ENCODE results near the gene THAP4.
A peak's percentile ranks its signal among the peaks of the same experiment; 100 is the strongest.

The THAP4 gene

GRCh38 chr2:241545106-241545505 lies 91.9 kb downstream of the THAP4 start:
- Mint-ChIP-seq H3K36me3 (no peaks in the 10 kb centered on the region), H3K4me1 (peaks cover 3% of the 10 kb centered on the region), H3K27ac (no peak overlapping the region), H3K27me3 (peaks cover 31% of the 10 kb centered on the region), H3K4me3 (no peak overlapping the region), H3K9me3 (no peaks in the 10 kb centered on the region)
- CTCF ChIA-PET, result no interaction called here
- DNase-seq, result no peak

- DNase-seq, result no peak
- H3K9me3 Mint-ChIP-seq, result no peaks in the 10 kb centered on the region
- no peak overlapping the region for H3K27ac Mint-ChIP-seq
- H3K4me1 Mint-ChIP-seq, result peaks cover 3% of the 10 kb centered on the region
- H3K4me3 Mint-ChIP-seq, result no peak overlapping the region
- CTCF ChIA-PET, result no interaction called here
- no peaks in the 10 kb centered on the region for H3K36me3 Mint-ChIP-seq
- H3K27me3 Mint-ChIP-seq, result peaks cover 49% of the 10 kb centered on the region
These were observed 94.7 kb downstream of the THAP4 start for GRCh38 chr2:241542278-241542605.

GRCh38 chr2:241541564-241542277 lies 95.2 kb downstream of the THAP4 start:
- Mint-ChIP-seq H3K27ac (no peak overlapping the region), H3K4me3 (no peak overlapping the region), H3K4me1 (peaks cover 3% of the 10 kb centered on the region), H3K27me3 (peaks cover 49% of the 10 kb centered on the region), H3K9me3 (no peaks in the 10 kb centered on the region), H3K36me3 (no peaks in the 10 kb centered on the region)
- DNase-seq, result no peak
- CTCF ChIA-PET, result no interaction called here

DNA sequence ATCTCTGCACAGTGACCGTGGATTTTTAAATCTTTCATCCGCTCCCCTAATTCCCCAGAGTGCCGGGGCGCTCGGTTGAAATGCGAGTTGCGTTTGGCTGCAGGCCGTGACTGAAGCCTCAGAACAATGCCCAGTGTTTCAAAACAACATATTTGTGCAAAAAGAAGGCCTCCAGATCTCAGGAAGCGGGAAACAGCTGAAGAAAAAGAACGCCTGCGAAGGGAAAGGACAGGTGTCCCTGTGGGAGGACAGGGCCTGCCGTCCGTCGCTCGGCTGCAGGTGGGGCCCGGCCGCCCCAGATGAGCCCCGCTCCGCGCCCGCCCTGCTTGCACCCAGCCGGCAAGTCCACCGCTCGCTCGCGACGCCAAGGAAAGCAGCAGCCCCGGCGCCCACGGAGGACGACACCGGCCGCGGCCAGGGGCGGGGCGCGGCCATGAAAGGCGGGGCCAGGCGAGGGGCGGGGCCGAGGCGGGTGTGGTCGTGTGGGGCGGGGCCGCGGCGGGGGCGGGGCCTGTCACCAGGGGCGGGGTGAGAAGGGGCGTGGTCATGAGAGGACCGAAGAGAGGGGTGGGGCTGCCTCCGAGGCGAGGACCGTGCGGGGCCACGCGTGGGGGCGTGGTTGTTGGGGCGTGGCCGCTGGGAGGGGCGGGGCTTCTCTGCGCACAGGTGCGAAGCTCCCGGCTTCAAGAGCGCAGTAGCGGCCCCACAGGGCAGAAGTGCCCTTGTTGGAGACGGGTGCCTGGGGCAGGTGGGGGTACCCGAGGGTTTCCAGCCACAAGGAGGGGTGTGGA lies 96.0 kb downstream of the THAP4 start:
- H3K27ac Mint-ChIP-seq, result no peak overlapping the region
- H3K9me3 Mint-ChIP-seq, result no peaks in the 10 kb centered on the region
- peaks cover 52% of the 10 kb centered on the region for H3K27me3 Mint-ChIP-seq
- H3K36me3 Mint-ChIP-seq, result no peaks in the 10 kb centered on the region
- peaks cover 3% of the 10 kb centered on the region for H3K4me1 Mint-ChIP-seq
- DNase-seq, result peak; percentile 72
- no peak overlapping the region for H3K4me3 Mint-ChIP-seq
- CTCF ChIA-PET, result no interaction called here

DNA sequence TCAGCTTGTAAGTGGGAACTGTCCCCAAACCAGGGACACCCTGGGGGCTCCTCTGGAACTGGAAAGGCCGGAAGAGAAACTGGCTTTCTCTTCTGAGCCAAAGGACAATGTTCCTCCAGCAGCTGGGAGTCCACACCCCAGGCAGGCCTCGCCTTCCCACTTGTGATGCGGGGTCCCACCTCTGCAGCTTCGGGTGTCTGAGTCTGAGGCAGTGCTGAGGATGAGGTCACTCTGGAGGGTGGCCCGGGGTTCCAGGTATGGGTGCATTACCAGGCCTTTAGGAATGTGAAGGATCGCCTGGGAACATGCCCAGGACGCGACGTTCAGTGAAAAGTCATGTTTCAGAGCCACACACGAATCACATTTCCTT lies 96.6 kb downstream of the THAP4 start:
- DNase-seq, result no peak
- Mint-ChIP-seq H3K36me3 (no peaks in the 10 kb centered on the region), H3K27me3 (peaks cover 56% of the 10 kb centered on the region), H3K9me3 (no peaks in the 10 kb centered on the region), H3K4me3 (no peak overlapping the region), H3K4me1 (peaks cover 3% of the 10 kb centered on the region), H3K27ac (no peak overlapping the region)
- CTCF ChIA-PET, result interaction anchor here (0.5 kb wide), 1 partner anchor 327 kb away, joined by 4 read pairs; no protein-coding TSS in a partner anchor

DNA sequence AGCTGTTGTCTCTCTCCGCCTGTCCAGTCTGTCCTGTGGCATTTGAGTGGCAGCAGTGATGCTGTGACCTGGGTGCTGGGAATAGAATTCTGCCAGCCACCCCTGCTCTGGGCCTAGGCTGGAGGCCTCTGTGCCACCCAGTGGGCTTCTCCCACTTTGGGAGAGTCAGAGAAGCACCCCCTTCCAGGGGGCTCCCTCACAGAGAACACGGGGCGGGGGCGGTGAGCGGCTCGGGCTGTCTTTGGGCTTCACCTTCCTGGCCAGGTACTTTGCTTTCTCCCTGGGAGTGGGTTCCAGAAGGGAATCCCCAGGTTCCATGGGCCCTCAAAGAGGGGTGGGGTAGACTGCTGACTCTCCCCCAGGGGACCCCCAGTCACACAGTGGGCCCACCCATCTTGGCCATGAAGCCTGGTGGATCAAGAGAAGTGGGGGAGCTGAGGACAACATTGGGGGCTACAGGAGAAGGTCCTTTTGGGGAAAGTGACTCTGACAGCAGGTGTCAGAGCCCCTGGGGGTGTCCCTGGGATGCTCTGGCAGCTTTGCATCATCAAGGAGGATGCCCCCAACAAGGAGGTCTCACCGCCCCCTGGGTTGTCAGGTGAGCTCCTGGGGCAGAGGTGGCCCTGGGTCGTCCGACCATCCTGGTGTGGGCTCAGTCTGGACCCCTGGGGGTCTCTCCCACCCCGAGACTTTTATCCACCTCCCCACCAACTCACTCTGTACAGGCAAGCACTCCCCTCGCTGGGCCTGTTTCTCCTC lies 97.2 kb downstream of the THAP4 start:
- Mint-ChIP-seq H3K9me3 (no peaks in the 10 kb centered on the region), H3K4me3 (no peak overlapping the region)
- CTCF ChIA-PET, result interaction anchor here (0.5 kb wide), 1 partner anchor 327 kb away, joined by 4 read pairs; no protein-coding TSS in a partner anchor

DNA sequence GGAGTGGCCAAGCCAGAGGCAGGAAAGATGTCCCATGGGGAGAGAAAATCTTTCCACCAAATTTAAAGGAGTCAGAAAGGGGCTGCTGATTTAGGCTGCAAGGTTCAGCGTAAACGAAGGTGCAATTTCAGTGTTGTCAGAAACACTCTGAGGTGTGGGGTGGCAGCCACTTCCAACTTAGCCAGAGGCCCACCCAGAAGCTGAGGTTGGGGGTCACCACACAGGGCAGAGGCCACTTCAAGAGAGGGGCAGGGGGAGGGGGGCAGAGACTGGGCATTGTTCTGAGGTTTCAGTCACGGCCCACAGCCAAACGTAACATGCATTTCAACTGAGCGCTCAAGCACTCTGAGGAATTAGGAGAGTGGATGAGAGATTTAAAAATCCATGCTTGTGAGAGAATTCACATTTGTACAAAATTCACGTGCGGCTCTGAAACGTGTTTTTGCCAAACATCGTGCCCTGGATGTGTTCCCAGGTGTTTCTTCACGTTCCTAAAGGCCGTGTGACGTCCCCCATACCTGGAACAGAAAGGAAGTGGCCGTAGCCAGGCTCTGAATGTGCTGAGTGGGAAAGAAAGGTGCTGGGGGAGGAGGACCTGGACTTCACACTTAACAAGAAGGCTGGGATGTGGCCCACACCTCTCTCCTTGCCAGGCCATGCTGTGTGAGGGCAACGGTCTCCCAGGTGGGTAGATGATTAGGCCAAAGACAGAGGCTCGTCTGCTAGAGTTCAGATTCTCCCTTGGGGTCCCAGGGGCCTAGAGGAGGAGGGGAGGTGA lies 97.9 kb downstream of the THAP4 start:
- H3K36me3 Mint-ChIP-seq, result no peaks in the 10 kb centered on the region
- peaks cover 67% of the 10 kb centered on the region for H3K27me3 Mint-ChIP-seq
- no peaks in the 10 kb centered on the region for H3K9me3 Mint-ChIP-seq
- no peak for DNase-seq
- H3K4me3 Mint-ChIP-seq, result no peak overlapping the region
- H3K27ac Mint-ChIP-seq, result peak overlapping the region; percentile 11
- CTCF ChIA-PET, result no interaction called here
- H3K4me1 Mint-ChIP-seq, result peaks cover 3% of the 10 kb centered on the region

More for the DNA sequence above, 97.2 kb downstream of the THAP4 start:
- Mint-ChIP-seq H3K4me1 (peaks cover 3% of the 10 kb centered on the region), H3K27me3 (peaks cover 62% of the 10 kb centered on the region), H3K36me3 (no peaks in the 10 kb centered on the region), H3K27ac (peak overlapping the region; percentile 11)
- DNase-seq, result no peak

DNA sequence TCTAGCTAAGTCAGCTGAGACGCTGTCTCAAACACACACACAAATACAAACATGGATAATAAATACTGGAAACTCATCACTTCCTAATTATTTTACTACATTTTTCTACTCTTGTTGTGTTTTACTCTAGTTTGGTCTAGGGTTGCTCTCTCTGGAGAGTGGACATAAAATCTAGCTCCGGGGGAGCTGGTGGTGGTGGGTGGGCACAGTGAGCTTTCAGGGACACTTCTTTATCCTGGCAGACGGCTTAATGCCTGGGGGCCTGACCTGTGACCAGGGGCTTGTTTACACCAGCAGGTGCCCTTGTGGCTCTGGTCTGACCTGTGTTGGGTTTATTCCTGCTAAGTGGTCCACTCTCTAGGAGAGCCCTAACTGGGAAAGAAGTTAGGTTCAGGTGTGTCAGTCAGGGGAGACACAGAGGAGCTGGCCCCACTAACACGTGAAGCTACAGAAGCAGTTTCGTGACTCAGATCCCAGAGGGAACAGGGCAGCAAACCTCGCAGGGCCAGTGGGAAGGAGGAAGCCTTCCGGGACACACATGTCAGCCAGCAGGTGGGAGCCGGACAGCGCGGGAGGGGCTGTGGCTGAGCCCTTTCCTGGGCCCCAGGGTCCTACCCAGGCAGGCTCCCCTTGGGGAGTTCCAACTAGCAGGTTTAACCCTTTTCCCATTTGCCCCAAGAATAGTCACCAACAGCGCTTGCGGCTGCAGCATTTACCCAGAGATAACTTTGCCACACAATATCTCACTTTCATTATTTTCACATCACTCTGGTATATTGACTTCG lies 100.9 kb downstream of the THAP4 start:
- Mint-ChIP-seq H3K4me3 (no peak overlapping the region), H3K27ac (no peak overlapping the region), H3K27me3 (peaks cover 55% of the 10 kb centered on the region), H3K4me1 (peaks cover 3% of the 10 kb centered on the region), H3K9me3 (no peaks in the 10 kb centered on the region), H3K36me3 (no peaks in the 10 kb centered on the region)
- CTCF ChIA-PET, result no interaction called here
- DNase-seq, result no peak

DNA sequence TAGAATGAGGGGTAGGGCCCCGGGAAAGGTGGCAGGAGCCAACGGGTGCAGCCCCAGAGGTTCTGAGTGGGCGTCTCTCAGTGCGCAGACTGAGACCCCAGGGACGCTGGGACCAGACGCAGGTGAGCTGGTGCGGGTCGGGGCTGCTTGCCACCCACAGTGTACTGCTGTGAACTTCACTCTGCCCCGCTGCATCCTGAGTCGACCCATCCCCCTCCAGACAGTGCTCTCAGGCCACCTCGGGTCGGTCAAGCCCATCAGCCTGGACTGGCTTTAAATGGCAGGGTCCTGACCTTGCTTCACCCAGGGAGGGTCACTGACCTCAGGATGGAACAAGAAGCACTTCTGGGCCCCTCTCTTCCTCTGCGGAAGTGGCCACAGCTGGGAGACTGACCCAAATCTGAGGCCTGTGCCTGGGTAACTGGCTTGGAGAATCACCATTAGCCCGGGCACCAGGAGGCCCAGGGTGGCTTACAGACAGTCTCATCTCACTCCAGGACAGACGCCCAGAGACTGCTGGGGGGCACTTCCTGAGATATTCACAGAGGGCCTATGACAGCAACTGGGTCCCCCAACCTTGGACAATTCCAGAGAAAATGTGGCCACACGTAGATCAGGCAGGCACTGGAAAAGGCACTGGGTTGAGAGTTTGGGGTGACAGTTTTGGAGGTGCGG lies 102.1 kb downstream of the THAP4 start:
- H3K9me3 Mint-ChIP-seq, result no peaks in the 10 kb centered on the region
- DNase-seq, result no peak
- CTCF ChIA-PET, result no interaction called here
- H3K27ac Mint-ChIP-seq, result no peak overlapping the region
- no peaks in the 10 kb centered on the region for H3K4me1 Mint-ChIP-seq
- no peaks in the 10 kb centered on the region for H3K36me3 Mint-ChIP-seq
- no peak overlapping the region for H3K4me3 Mint-ChIP-seq
- peaks cover 51% of the 10 kb centered on the region for H3K27me3 Mint-ChIP-seq
